GM12891 (cell line): ENCODE data around the gene RIN2.

ENCODE experiments used
- POLR2A ChIP-seq: IDR thresholded peaks from 2 replicates; pipeline ENCODE4 v1.6.1; 2011; ENCODE audit warnings: low read depth, low read length, control low read depth
- POLR2AphosphoS5 ChIP-seq: IDR thresholded peaks from 2 replicates; pipeline ENCODE4 v1.6.1; 2011; ENCODE audit warnings: low read depth, low read length, control low read depth

DNA sequence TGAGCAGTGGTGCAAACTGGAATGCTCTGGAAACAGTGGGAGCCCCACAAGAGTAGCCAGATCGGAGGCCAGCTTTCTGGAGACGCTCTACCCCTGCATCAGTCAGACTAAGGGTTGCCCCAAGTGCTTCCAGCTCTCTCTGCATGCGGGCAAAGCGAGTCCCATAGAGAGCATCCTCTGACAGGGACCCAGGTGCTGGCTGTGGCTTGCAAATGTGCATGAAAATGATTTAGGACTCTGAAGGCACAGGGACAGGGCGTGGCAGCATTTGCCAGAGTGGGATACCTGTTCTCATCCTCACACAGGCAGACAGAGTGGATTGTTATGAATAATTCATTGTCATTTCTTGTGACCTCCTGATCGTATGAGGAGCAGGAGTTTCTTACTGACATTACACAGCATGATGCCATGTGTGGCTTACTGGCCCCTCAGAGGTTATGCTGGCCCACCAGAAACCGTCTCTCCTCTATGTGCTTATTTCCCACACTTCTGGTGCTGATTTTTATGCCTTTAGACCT, 10.3 kb downstream of the RIN2 start:
- TF ChIP-seq POLR2AphosphoS5 (no peak), POLR2A (no peak)
